ENCODE measurements around the gene FSIP1.

Gene FSIP1

DNA sequence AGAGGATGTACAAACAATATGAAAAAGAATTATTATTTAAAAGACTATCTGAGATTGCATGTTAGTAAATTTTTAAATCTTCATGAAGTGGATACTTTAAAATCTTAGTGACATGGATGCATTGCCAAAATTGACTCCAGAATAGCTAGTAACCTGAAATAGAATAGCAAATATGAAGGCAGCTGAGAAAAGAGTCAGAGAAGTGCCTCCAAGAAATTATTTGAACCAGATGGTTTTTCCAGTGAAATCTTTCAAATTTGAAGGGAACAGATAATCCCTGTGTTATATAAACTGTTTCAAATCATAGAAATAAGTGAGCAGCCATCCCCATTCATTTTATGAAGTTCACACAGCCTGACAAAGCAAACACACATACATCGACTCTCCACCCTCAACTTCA lies 29.6 kb downstream of the FSIP1 start:
- no peak for DNase-seq

DNA sequence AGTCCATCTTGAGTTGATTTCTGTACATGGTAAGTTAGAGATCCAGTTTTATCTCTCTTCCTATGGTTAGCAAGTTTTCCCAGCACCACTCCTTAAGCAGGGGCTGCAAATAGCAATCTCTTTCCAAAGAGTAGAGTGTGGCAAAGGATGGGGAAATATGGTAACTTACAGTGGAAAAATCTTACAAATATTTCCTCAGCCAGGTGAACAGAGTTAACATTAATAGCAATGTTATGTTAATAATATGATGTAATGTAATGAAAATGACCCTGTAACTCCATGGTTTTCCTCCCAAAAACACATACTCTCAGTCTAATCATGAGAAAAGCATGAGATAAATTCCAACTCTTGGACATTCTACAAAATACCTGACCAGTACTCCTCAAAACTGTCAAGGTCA lies 30.4 kb downstream of the FSIP1 start:
- no peak for DNase-seq

DNA sequence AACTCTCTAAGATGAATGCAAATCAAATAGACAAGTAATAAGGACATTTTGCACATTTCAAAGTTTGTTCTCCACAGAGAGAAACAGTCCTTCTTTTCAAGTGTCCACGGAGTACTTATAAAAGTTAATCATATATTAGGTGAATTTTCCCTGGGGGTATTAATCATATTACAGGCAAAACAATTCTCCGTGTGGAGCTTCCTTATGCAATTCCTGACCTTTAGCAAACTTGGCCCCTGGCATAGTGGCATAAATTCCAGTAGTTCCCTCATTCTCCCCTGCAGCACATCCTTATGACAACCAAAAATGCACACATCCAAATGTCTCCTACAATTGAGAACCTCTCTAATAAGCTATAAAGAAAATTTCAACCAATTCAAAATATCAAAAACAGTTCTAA lies 34.4 kb downstream of the FSIP1 start:
- DNase-seq = no peak

DNA sequence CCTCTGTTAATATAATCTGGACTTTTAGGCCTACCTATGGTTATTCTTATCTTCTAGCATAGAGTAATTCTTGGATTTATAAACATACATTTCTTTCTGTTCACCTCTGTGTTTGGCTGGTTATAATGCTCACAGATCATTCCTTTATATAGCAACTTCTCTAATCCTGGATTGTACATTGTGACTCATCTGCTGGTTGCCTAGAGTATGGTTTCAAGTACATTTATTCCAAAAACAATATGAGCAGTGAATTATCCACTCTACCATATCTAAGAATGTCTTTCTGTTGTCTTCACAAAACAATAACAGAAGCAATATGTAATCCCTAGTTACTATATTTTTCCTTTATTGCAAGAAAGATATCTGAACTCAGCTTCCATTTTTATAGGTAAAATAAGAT lies 35.3 kb downstream of the FSIP1 start:
- DNase-seq = no peak

DNA sequence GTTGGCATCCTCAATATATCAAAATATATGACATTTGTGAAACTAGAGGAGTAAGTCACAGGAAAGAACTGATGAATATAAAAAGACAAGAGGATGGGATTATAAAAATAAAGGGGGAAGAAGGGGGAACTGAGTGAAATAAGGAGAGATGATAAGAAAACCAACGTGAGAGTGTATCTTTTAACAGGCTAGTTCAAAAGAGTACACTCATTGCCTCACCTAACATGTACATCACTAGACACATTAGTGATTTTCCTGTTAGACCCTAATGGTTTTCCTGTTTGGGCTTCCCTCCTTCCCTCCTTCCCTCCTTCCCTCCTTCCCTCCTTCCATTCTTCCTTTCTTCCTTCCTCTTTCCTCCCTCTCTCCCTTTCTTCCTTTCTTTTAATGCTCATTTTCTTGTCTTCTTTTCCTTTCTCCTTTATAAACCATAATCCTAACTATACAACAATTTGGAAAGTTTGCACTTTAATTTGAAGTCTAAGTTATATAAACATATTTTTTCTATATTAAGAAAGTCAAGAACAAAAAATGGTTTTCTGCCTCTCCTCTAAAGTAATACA lies 35.8 kb downstream of the FSIP1 start:
- no peak for DNase-seq

DNA sequence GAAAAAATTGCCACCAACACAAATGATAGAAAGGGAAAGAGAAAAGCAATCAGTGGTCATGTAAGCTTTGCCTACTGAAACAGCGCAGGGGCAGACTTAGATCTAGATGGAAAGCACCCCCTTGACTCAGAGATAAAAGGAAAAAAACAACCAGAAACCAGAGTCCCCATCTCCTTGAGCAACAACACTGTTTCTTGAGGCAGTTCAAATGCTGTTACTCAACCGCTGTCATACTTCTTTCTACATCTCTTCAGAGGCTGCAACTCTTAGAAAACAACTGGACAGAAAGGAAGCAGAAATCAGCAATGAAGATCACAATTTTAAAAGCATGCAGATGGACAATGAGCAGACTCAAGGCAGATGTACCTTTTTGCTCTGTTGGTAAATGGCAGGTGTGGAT lies 36.5 kb downstream of the FSIP1 start:
- no peak for DNase-seq

DNA sequence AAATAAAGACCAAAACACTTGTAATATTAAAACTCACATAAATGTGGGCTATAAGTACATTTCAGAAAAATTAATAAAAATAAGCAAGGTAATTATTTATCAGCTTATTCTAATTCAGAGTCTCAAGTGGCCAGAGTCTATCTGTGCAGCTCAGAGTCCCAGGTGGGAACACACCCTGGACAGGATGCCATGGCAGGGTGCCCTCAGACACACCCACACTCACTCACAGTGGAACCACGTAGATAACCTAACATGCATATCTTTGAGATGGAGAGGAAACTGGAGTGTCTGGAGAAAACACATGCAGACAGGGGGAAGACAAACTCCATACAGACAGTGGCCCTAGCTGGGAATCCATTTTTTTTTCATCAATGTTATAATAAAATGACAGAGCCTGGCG lies 37.2 kb downstream of the FSIP1 start:
- DNase-seq = no peak

DNA sequence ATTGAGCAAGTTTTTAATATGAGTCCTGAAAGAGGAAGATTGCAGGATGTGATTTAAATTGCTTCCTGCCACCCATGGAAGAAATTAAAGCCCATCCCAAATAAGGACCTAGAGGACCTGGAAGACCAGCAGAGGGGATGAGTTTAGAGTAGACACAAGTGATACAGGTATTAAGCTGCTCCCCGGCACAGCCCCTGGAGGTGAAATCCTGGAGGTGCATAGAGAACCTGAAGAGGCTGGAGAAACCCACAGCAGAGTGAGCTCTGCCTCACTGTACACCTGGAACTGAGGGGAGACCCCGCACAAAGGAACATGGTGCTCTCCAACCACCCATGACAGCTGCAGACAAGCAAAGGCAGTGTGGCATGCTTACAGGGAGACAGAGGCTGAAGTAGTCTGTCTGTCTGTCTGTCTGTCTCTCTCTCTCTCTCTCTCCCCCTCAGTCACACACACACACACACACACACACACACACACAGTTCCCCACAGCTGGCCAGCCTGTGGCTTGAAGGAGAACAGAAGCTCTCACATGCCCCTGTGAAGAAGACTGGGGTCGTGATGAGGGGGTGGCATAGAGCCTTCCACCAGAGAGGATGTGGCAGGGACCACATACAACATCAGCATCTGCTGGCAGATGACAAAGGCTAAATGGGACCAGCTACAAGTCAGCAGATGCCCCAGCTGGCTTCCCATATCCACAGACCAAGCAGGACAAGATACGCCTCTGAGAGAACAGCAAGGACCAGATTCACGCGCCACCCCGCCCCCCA lies 38.1 kb downstream of the FSIP1 start:
- no peak for DNase-seq

DNA sequence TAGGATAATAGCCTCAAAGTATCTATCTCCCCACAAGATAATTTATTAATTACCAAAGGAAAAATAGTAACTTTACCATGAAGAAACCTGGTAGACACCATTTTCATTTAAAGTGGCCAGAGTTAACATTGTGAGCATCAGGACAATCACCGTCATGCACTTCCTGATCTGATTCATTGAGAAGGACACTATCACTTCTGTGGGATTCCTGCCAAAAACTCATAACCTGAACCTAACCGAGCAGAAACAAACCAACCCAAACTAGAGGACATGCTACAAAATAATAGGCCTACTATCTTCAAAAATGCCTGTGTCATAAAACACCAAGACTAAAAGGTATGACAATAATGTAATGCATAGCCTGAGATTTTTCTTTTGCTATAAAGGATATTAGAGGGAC lies 39.0 kb downstream of the FSIP1 start:
- no peak for DNase-seq

DNA sequence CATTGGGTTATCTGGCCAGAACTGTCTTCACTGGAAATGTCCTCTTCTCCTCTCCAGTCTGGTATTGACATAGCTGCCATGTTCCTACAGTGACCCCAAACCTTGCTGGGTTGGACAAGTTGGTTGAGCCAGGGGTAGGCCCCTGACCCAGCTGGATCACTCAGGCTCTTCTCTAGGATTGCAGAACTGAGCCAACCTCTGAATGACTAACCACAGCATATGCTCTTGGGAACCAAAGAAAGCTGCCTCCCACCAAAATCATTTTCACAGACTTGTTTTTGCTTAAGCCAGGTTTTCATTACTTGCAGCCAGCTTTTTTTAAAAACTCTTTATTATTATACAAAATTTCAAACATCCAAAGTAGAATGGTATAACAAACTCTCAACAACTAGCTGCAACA lies 41.4 kb downstream of the FSIP1 start:
- DNase-seq = no peak

DNA sequence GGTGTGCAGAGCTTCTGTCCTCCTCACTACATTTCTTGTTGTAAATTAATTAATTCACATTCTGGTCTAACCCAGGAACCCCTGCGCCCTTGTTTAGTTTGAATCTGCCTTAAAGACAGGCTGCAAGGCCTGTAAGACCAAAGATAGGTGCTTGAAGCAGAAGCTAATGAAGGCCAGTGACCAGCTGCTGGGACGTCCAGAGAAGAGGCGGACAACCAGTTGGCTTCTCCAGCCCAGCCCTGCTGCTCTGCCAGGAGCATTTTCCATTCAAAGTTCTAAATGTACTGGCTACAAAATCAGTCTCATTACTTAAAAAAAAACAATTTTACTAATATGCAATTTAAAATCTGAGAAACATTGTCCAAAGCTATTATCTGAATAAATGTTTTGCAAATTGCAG lies 43.6 kb downstream of the FSIP1 start:
- no peak for DNase-seq

DNA sequence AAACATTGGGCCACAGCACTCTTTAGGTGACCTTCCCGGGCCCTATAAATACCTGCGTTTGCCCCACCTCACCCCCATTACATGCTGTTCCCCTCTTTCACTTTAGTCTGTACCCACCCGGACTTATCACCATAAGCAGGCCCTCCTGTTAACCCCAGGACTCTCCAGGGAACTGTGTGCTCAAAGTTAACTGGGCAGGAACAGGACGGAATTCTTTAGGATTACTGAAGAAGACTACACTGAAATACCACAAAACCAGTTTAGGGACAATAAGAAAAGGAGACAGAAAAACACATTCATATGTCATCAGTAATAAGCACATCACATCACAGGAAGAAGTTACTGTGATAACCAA lies 45.5 kb downstream of the FSIP1 start:
- no peak for DNase-seq

DNA sequence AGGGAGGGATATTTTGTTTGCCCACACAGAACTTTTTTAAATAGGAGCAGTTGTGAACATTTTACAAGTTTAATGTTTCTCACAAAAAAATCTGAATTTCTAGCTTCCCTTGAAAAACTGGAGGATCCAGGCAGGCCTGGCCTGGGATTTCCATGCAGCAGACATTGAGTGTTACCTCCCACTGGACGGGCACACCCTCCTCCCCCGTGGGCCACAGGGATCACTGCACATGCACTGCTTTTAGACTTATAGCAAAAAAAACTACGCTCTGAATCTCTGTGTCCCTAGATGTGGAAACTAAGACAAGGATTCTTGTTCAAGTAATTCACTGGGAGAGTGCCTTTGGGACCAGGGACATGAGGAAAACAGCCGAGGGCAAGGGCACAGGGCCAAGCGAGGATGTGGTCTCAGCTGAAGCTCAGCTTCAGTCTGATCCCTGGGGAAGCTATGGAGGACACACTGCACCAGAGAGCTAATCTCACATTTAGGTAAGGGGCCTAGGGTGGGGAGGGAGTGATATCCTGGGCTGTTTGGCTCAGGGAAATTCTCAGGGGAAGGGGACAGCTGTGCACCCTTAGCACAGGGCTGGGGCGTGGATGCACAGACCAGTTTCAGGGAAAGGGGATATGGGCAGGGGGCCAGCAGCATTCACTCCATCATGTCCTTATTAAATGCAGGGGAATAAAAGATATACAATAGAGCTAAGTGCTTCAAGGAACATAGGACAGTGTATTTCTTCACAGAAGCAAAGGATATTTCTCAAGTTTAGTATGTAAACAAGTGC lies 46.0 kb downstream of the FSIP1 start:
- no peak for DNase-seq

DNA sequence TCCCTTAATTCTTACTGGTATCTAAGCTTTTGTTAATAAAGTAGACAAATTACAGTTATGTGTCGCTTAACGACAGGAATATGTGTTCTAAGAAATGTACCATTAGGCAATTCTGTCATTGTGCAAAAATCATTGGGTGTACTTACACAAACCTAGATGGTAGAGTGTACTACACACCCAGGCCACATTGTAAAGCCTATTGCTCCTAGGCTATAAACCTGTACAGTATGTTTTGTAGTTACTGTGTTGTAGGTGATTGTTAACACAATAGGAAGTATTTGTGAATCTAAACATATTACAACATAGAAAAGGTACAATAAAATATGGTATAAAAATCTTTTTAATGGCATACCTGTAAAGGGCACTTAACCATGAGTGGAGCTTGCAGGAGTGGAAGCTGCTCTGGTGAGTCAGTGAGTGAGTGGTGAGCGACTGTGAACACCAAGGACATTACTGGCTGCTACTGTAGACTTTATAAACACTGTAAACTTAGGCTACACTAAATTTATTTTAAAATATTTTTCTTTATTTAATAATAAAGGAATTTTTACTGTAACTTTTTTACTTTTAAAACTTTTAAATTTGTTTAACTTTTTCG lies 47.4 kb downstream of the FSIP1 start:
- no peak for DNase-seq

DNA sequence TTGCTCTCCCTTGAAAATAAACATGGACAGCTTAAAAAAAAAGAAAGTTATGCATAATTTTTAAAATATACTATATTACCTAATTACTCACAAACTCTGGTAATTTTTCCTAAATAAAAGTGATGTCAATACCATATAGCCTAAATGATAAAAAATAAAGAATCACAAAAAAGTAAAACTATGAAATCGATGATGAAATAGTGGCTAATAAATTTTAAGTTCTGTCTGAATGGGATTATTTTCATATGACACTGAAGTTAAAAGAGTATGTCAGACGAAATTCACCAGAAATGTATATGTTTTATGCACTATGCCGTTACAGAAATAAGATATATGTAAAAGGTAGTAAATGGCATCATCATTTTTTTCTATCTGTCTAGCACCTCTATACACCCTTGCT lies 51.4 kb downstream of the FSIP1 start:
- DNase-seq = no peak

DNA sequence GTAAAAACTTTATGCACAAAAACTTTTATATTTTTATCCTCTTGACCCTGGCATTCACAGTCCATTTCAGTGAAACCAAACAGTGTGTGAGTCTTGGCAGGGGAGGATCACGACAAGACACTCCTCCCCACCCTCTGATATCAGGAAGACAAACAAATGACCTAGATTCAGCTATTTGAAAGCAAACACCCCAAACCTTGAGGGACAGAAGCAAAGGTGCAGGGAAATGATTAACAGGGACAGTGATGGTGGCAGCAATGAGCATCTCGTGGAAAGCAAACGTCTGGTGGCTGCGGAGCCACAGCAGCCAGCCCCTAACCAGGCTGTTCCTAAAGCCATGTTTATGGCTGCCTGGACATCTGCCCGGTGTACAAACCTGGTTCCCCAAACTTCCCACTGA lies 52.1 kb downstream of the FSIP1 start:
- DNase-seq = no peak

DNA sequence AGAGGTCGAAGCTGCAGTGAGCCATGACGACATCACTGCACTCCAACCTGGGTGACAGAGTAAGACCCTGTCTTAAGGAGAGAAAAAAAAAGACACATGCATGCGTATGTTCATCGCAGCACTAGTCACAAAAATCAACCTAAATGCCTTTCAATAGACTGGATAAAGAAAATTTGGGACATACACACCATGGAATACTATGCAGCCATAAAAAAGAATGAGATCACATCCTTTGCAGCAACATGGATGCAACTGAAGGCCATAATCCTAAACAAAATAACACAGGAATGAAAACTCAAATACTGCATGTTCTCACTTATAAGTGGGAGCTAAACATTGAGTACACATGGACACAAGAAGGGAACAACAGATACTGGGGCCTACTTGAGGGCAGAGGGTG lies 53.1 kb downstream of the FSIP1 start:
- DNase-seq = no peak

DNA sequence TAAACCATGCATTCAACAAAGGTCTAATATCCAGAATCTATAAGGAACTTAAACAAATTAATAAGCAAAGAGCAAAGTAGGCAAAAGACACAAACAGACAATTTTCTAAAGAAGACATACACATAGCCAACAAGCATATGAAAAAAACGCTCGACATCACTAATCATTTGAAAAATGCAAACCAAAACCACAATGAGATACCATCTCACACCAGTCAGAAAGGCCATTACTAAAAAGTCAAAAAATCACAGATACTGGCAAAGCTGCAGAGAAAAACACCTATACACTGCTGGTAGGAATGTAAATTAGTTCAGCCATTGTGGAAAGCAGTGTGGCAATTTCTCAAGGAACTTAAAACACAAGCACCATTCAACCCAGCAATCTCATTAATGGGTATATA lies 53.8 kb downstream of the FSIP1 start:
- no peak for DNase-seq

DNA sequence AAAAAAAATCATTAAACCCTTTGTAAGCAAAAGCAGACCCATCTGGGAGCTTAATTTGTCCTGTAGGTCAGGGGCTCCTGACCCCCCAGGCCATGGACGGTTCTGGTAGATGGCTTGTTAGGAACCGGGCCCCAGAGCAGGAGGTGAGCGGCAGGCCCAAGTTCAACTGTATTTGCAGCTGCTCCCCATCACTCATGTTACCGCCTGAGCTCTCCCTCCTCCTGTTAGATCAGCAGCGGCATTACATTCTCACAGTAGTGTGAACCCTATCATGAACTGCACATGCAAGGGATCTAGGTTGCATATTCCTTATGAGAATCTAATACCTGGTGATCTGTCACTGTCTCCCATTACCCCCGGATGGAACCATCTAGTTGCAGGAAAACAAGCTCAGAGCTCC lies 60.7 kb downstream of the FSIP1 start:
- no peak for DNase-seq

DNA sequence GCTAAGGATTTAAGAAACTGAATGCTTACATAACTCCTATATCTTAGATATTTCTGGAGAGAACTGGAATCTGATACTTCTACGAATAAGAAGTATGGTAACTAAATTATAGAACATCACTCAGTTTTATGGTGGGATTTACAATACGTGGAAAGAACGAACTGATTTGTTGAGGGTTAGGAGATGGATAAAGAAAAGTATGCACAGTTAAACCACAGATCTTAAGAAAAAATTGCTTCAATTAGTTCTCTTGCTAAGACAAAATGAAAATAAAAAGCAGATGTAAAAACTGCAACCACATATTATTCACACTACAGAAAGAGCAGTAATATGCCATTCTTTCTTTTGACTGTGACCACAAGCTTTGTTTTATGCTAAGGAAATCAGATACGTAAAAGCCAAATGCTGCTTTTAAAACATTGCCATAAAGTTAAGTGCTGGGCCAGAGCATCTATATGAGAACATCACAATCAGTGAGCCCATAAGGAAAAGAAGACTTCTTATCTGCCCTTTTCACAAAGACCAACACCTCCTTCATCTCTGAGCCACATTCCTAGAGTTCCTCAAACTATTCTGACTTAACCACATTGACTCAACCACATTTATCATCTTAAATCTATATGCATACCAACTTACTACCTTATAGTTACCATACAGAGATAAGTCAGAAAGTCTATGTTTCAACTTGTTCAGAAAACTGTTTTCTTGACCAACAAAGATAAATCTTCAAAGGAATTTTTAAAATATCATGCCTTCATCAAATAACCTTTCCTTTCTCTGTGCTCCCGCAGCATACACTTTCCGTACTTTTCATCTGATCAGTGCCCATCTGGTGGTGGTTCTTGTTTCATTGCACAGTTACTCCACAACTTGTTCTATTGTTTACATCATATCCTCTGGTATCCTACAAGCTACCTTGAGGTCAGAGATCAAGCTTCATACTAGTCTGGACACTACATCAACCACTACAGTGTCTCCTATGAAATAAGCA lies 61.7 kb downstream of the FSIP1 start:
- no peak for DNase-seq

DNA sequence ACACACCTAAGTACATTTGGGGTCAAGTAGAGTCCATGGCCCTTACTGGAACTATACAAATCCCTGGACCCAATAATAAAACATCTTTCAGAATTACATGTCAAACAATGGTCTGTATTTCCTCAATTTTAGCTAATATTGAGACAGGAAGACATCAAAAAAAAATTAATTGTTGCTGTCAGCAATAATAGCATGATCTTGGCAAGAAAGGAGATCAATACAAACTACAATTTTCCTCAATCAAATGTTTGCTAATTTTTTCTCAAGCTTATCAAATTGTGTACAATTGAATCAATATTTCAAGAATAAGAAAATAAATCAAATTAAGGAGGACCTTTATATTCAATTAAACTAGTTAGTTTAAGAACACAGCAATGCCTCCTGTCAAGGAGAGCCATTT lies 62.6 kb downstream of the FSIP1 start:
- no peak for DNase-seq

DNA sequence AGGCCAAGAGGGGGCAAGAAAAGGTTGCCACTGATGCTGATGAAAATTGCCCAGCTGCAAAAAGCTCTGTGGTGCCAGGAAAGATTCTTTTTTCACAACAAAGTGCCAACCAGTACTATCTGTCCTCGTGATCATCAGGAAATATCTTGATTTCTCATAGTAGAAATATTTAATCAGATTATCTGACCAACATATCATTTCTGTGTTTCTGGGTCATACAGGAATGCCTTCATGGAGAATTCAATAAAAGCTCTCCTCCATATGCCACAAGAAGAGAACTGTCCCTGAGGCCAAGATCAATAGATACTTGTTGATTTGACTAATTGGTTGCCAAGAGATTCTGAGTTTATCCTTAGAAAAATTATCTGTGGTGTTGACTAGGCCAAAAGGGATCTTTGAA lies 63.5 kb downstream of the FSIP1 start:
- DNase-seq = no peak

DNA sequence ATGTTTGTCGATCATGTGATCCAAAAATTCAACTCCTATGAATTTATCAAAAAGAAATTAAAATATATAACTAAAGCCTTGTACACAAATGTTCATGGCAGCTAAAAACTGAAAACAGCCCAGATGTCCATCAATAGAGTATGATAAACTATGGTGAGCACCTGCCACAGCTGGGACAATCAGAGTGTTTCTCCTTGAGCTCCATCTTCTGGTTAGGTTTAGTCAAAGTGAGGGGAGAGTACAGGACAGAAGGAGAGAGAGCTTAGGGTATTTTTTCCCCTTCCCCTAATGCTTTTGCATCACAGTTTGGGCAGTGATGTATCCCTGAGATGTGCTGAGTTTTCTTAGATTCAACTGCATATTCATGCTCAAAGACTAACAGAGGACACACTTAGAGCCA lies 65.5 kb downstream of the FSIP1 start:
- DNase-seq = peak in 1 of 2 donors; percentile 0

Data from CD4-positive, alpha-beta T cell treated with Interleukin-1 beta for 1 hour (primary cell).